NCI-H187 treated with DMSO at 0.1 percent for 48 hours (cell line): ENCODE results near the gene MYOM1.

Experiments
- DNase-seq: peaks from one replicate; lab custom pipeline; 2025; lab: John Stamatoyannopoulos, UW

MYOM1 gene

DNA sequence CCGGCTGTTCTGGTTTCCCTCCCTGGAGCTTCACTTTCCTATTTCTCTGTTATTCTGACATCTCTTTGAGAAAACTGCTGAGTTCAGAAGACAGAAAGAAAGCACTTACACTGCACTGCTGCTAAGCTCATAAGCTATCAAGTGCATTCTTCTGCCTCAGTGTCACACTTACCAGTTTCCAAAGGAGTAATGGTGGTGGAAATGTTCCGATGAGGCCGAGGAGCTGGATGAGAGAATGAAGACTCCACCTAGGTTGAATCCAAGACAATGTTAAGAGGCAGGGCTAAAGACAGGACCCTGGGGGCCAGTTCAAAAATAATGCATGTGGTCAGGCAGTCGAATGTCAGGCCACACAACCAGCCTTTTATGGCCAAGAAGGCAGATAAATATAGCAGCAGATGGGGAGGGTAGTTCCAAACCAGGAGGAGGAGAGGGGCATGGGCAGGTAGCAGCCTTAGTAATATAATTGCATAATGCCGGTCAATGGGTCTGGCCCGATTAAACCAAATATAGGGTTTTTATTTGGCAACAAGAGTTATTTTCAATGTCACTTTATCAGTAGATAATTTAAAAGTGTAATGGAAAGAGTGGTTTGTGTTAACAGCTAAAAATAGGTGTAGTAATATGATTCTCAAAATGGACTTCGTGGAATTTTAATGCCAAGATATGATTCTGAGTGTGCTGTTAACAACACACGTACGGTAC lies at the start of gene MYOM1:
Gene MYOM1 (minus strand): TSS at position 338 of the 705 bp plus-strand sequence. CDS start 4,745 bp downstream, outside the sequence.
- DNase-seq, result no peak

DNA sequence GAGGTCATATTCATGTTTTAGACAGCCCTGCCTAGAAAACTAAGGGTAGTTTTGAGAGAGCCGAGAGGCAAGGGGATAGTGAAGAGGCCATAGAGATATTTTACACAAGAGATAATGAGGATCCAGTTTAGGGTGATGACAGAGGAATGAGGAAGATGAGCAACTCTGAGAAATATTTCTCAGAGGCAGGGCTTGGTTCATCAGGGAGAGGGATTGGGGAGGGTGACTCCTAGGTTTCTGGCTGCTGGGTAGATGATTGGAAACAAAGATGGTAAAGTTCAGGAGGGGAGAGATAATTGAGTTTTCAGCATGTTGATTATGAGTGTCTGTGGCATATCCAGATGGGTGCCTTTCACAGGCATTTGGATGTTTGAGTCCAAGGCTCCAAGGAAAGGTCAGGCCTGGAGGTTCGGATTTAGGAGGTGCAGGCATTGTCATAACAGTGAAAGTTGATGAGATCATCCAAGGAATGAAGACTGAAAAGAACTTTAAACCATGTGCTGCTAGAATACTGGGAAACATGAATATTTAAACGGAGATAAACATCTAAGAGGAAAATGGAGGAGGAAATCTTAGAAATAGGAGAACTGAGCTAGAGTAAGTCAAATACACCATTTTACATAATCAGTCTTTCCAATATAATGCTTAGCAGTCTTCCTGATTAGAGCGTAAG lies 49.6 kb upstream of the MYOM1 start:
- DNase-seq, result no peak

DNA sequence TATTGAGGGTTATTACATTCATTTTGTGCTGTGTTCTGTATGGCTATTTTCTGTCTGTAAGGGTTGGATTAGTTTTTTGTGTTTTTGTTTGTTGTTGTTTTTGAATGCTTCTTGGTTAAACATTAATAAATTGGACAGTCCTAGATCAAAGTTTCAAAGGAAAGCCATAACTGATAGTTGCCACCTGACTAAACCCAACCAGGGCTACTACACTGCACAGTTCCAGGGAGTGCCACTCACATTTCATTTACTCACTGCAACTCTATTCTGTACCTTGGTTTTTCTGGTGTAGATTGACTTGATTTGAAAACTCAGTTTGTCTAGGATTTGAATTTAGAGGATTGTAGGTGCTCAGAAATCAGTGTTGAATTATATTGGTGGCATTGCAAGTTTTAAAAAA lies 48.5 kb upstream of the MYOM1 start:
- no peak for DNase-seq

DNA sequence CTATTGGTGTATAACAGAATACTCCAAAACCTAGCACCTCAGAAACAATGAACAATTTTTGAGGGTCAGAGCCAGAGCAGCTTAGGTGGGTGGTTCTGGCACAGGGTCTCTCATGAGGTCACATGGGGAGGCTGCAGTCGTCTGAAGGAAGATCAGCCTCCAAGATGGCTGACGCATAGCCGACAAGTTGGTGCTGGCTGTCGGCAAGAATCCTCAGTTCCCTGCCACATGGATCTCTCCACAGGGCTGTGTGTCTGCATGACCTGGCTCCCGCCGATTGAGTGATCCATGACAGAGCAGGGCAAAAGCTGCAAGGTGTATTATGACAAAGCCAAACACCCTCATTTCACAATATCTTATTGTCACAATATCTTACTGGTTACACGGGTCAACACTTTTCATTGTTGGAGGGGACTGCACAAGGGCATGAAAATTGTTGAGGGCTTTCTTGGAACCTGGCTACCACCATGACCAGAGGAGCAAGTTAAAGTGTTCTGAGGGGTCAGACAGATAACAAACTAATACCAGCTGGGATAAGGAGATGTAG lies 46.4 kb upstream of the MYOM1 start:
- no peak for DNase-seq

DNA sequence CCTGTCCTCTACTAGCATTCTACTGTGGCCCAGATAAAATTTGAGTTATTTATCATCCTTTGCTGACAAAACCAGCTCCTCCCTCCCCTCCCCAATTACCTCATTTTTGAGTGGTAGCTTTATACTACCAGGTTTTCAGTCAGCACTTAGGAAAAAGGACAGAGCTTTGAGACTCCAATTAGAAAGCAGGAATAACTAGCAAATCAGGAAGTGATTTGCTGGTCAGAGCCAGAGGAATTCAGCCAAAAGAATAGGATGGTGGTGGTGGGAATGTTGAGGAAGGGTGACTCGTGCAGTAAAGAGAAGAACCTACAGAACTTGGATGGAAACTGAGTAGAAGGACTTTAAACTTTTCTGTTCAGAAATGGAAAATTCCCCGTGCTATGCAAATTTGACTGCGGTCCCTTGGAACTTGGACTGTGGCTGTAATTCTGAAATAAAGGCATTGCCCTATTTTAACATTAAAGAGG lies 45.8 kb upstream of the MYOM1 start:
- DNase-seq, result no peak

DNA sequence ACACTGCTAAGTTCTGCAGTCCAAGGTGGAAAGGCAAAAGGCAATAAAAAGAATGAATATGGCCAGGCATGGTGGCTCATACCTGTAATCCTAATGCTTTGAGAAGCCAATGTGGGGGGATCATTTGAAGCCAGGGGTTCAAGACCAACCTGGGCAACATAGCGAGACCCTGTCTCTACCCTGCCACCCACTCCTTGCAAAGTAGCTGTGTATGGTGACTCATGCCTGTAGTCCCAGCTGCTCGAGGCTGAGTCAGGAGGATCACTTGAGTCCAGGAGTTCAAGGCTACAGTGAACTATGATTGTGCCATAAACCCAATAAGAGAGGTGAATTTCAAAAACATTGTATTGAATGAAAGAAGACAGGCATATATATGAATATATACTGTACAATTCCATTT lies 44.6 kb upstream of the MYOM1 start:
- no peak for DNase-seq

DNA sequence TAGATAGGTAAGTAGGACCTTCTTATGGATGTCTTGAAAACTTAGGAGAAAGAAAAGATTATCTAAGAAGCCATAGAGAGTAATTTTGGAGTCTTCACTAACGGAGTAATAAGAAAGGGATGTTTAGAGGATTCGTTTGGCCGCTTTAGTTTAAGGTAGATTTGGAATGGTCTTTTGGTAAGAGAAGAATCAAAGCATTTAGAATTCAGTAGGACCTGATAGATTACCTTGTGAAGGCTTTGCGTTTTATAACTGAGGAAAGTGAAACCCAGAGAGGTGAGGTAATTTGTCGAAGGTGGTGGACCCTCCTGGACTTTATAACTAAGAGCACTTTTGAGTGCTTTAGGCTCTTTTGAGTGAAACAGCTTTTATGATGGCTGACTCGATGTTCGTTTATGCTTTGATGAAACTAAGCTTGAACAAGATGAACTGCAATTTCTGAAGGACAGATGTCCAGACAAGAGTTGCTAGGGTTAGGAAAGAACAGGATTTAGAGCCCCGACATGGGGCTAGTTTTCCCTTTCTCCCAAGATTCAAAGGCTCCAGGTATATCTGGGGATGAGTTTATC lies 43.4 kb upstream of the MYOM1 start:
- no peak for DNase-seq

DNA sequence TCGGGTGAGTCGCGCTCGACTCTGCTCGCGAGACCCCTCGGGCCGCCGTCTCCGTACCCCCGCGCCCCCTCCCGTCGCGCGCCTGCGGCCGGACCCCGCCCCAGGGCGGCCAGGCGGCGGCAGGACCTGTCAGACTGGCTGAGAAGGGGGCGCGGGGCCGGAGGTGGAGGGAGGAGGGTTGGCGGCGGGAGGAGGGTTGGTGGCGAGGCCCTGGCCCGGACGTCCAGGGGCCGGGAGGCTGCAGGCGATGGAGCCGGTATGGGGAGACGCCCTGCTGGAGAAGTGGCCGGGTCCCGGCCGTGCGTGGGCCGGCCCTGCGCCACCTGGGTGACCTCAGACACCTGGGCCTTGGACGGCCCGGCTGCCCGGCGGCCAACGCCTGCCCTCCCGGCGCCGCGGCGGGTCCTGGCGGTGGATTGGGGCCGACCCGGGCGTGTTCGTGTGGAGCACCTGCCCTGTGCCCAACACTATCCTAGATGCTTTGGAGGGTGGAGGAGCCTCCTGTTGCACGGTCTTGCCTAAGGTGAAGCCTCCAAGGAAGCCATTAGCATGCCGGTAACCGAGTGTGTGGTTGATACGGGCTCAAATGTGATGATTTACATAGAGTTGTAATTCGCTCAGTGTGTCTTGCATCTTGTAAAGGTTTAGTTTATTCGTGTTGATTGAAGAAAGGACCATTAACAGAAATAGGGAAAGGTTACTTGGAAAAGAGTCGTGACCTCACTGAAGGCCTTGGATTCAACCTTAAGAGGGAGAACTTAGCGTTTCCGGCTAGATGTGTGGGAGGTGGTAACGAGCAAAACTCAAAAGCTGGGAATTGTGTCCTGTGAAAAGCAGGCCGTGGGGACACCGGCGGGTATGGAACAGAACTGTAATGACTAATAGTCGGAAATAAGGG lies 42.7 kb upstream of the MYOM1 start:
- no peak for DNase-seq

DNA sequence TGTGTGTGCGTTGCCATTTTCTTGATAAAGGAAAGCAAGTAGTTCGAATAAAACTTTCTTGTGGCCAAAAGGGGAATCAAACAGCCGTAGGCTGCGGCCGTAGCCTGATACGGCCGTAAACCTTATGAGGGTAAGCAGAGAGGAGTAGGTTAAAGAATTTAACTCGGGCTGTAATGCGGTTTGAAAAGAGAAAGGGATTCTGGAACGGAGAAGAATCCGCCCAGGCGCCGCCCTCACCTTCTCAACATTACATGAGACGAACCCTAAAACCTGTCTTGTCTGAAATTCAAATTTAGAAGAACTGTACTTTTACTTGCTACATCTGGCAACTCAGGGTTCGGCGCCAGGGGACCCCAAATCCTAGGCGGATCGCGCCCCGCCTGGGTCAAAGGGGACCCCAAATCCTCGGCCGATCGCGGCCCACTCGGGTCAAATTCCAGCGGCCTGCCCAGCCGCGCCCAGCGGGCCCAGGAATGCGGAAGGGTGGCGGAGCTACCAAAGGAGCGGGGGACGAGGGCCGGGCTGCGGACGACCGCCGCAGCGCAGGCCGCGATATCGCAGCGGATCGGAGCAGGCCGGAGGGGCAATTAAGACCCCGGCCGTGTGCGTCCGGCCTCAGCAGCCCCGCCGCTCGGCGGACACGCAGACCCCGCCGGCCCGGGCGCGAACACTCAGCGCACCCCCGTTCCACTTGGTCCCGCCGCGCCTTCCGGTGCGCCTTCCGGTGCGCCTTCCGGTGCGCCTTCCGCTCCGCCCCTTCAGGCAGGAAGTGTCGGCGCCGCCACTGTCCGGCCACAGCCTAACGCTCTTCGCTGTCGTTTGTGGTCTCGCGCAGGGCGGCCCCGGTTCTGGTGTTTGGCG lies 41.8 kb upstream of the MYOM1 start, which contains the start of gene MYL12B:
Gene MYL12B (plus strand): TSS at position 761 of the 861 bp plus-strand sequence. CDS start 10,766 bp downstream, outside the sequence.
- no peak for DNase-seq

DNA sequence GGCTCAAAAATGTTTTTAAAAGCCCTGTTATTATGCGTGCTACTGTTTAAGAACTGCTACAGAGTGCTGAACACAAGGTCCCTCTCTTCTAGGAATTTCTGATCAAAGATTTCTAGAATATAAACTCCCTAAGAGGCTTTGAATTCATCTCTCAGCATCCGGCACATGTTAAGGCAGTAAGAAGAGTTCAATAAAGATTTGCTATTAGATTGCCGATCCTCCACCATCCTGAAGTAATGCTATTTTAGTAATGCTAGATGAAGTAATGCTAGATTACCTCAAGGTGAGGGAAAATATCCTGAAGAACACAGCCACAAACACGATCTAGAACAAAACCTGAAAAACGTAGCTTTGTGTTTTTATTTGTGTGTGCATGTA lies 41.2 kb upstream of the MYOM1 start:
- DNase-seq, result no peak

DNA sequence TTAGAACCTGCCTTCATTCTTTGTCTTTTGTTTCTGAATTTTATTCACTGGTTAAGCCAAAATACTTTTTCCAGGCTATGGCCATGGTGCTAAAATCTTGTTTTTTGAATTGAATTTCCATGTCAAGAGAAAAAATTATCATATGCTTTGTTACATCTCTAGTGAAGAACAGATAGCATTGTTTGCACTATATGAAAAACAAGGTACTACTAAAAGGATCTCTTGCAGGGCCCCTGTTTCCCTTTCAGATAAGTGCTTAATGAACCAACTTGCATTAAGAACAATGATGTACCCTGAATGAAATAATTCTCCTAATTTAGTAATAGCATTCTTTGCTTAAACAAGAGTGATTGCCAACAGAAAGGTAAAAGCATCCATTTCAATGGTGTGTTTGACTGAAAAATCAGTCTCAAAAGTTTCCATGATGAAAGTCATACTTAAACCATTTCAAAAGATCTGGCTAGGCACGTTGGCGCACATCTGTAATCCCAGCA lies 37.9 kb upstream of the MYOM1 start:
- no peak for DNase-seq

DNA sequence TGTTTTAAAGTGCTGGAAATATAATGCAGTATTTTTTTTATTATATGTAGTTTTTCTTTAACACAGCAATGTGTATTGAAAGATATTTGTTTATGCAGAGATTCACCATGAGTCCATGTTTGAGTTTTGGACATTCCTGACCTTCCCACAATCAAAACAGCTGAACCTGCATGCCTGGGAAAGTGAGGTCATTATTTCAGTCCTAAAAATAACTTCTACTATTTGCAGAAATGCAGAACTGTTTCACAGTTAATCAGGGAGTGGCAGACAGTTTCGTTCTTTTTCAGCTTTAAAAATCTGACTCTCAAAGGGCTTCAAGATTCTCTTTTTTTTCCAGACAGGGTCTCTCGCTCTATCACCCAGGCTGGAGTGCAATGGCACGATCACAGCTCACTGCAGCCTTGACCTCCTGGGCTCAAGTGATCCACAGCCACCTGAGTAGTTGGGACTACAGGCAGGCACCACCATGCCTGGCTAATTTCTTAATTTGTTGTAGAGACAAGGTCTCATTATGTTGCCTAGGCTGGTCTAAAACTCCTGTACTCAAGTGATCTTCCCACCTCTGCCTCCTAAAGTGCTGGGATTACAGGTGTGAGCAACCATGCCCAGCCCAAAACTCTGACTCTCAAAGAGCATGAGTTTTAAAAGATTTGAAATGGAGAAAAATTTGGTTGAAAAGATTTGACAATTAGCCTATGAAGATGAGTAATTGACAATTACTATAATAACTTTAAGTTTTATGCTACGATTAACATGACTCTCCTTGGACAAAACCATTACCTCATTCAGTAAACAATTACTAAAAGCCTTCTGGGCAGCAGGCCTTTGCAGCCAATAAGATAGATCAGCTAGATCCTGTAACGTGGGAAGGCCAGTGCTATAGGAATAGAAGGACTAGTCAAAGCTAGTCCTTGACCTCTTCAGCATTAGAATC lies 37.2 kb upstream of the MYOM1 start:
- no peak for DNase-seq

DNA sequence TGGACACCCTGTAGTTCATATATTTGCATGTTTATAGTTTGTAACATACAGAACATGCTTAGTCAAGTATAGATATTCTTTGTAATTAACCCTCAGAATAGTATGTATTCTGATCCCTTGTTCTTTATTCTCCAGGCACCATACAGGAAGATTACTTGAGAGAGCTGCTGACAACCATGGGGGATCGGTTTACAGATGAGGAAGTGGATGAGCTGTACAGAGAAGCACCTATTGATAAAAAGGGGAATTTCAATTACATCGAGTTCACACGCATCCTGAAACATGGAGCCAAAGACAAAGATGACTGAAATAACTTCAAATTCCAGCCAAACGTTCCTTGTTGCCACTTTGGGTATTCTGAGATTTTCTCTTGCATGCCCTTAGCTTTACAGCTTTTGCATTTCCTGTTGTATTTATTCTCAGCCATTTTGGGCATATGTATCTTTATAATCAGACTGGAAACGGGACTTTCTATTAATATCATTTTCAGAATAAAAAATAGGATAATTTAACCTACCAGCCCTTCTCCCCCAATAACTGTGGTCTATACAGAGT lies 35.9 kb upstream of the MYOM1 start:
- no peak for DNase-seq

DNA sequence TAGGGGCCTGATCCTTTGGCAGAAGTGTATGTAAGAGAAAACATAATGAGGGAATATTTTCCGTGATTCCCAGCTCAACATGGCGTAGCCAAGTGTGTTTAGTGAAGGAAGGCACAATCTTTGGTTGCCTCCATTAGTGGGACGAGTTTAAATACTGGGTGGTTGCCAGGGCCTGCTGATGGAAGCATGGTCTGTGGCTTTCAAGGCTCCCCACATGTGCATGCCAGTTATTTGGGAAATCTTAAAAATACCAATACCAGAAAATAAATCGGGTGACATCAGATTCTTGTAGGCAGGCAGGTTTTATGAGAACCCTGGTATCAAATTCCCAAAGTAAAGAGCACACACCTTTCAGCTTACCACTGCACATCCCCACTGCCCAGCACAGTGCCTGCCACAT lies 35.0 kb upstream of the MYOM1 start:
- DNase-seq, result no peak

DNA sequence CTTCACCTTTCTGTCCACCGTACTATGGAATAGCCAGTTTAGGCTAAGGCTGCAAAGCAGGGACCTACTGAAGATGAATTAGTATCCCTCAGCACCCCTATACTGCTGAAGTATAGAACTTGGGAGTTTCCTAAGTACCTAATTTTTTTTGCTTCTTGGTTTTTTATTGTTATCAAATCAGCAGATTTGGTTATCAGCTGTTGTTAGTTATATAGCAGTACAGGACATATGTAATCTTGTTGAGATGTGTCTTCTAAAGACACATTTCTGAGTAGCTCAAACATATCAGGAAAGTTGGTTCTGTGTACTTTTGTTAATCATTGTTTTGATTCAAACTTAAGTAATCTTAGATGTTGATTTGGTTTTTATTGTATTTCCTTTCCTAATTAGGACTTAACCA lies 33.1 kb upstream of the MYOM1 start:
- no peak for DNase-seq

DNA sequence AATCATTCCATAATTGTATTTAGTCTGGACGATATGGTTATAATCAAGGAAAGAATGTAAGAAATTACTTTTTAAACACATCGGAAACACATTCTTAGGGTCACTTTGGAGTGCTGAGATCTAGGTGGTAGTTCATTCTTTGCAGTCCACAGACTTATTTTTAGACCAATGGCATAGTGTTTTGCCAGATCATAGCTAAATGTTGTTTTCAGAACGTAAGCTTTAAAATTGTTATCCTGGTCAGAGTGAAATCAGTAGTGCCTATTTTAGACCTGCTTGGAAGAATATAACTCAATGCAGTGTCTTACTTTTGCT lies 32.2 kb upstream of the MYOM1 start:
- DNase-seq, result no peak

DNA sequence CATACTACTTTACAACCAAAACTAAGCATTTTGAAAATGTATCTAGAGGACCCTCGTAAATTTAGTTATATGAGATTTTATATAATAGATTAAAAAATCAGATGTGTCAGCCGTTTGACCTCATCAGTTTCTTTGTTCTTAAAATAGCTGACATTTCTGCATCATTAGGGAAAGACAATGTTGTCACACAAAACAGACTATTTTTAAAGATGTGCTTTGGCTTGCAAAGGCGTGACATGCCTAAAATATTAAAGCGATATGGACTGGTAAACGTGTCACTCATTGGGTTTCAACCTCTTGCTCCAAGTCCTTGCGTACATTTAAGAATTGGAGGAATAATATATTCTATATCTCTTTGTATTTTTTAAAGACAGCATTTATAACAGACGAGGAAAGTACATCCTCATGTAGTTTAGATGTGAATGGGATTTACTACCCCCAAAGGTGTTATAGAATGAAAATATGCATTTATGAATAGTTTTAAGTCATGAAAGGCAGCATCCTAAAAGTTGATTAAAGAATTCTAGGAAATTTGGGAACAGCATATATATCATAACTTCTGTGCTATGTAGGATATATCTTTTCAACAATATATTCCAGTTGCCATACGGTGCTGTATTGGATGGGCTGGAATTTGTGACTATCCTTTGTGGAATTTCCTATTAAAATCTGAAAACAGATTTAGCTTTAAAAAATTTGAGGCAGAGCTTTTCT lies 31.6 kb upstream of the MYOM1 start:
- DNase-seq, result no peak

DNA sequence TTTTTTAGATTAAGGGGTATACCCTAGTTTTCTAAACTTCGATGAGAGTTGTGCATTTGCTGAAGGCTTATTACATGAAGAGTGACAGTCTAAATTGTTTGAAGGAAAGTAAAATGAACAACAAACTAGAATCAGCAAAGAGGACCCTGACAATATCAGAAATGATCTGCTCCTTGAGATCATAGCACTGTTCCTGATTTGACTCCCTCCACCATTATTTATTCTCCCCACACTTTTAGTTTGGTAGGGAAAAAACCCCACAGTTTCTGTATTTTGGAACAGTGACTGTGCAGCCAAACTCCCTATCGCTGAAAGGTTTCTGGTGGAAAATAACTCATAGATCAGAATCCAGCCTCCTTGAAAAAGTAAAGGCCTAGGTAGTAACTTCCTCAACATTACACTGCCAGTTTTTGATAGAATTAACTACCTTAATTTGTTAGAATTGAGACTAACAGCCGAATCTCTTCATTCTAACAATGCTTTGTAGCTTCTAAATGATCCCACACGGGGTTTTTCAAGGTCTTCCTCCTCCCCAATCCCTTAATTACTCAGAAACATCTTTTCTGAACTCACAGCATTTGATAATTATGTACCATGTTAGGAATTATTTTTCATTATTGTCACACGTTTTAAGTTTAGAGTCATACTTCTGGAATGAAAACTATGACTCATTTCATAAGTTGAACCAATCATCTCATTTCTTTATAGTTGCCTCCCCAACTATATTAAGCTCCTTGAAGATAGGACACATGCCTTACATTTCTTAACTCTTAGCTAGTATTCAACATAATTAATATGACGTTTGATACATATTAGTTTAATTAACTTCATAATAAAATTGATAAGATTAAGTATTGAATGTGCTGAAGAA lies 30.7 kb upstream of the MYOM1 start:
- no peak for DNase-seq
